Posterior cingulate gyrus (tissue), 11 donors: ENCODE measurements around the gene HOXC11.

Experiments used
- DNase-seq, 10 donors: peaks; one replicate each; pipeline versions ENCODE4 v3.0.0 to v3.0.0-alpha.2; 2020 to 2021; ENCODE audit warnings: mixed read lengths in 3 of 10
- intact Hi-C: fragments of 100-400 bp; cut with DNase I; formaldehyde crosslinking; loops from one replicate; pipeline ENCODE4 v1.15.1; 2023

The HOXC11 gene

DNA sequence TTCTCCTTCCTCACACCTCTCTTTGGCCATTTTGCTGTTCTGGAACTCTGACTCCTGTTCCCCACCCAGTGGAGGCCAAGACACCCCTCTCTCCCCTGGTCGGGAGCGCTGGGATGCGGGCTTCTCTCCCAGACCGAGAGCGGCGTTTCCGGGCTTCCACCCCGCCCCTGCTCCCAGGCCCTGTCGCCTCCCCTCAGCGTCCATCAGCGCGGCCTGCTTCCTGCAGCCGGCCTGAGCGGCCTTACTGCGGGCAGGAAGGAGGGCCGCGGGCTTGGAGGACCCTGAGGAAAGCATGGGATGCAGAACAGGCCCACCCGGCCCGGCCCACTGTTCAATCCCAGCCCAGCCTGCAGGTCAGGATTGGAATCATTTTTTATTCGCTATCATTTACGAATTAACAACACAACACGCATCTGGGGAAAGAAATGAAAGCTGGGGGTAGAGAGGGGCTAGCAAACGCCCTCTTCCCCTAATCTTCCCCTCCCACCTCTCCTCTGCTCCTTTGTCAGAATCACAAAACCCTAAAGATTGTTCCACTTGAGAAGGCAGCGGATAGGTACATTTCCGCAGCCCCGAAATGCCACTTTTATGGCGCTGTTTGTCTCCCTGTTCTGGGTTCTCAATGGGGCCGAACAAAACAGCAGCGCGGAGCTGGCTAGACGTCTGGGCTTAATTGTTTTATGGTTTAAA lies 32.1 kb downstream of the HOXC11 start:
- DNase-seq = peak in 1 of 10 donors; percentile 20
- intact Hi-C loops = no loop called here

DNA sequence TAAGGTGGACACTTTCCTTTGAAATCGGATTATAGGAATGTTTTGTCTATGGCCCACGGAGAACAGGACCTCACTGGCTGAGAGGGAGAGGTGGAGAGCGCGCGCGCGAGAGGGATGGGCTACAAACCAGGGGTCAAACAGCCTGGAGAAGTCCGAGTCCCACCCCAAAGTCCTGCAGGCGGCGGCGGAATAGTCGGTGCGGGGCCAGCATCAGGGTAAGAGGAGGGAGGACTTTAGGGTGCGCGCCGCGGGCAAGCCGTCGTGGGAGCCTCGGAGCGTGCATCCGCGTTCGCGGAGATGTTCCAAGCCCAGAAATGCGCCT lies 32.6 kb downstream of the HOXC11 start:
- no peak for DNase-seq
- intact Hi-C loops = no loop called here

DNA sequence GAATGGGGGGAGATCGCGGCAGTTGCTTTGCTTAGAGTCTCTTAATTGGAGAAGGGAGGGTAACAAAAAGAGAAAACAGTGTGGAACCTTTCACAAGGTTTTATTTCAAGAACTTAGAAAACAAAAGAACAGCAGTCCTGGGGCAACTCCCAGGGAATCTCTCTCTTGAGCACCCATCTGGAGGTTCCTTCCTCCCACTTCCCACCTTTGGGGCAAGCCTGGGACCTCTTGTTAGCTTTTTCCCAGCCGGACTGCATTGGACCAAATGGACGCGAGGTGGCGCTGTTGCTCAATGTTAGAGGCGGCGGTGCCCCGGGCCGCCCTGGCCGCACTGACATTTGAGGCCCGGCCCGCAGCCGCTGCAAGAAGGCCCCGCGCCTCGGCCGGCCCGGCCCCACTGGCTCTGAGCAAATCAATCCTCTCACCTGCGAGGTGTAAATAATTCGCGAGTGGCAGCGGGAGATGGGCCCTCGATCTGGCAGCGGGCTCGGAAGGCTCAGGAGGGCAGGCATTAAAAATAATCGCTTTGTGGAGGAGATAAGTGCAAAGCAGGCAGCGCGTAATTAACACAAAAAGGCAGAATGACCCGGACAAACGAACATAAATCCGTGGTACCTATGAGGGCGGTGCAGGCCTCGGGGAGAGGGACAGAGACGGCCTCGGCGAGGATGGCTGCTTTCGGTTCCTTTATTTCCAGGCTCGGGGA lies 33.1 kb downstream of the HOXC11 start:
- intact Hi-C loops = loop anchor here (1.0 kb wide), 1 partner anchor 185 kb away; no protein-coding TSS in a partner anchor
- peak; percentile 44 to 97 (median 82) for DNase-seq

DNA sequence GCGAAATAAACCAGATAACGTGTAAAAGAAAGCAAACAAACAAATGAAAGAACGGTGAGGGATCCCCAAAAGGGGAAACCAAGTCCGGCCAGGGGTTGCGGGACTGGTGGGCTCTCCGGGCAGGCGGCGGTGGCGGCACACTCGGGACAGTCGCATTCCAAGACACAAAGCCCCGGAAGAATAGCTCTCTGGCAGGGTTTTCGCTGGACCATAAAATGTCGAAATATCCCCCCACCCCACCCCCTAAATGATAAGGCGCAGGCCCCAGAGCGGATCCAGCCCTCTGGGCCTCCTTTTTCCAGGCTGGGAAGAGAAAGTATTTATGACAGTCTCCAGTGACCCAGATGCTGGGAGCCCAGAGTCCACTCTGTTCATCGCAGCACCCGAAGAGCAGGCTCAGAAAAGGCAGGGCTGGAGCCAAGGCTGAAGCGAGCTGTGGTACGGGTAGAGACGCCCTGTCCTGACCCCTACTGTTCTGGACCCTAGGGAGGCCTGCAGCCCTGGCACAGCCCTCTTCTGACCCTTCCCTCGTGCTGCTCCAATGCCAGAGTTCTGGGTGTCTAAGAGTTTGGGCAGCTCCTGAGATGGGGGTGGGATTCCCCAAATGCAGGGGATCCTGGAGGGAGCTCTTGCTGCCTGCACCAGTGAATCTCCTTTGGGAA lies 33.8 kb downstream of the HOXC11 start:
- no peak for DNase-seq
- intact Hi-C loops = loop anchor here (1.0 kb wide), 1 partner anchor 185 kb away; no protein-coding TSS in a partner anchor

DNA sequence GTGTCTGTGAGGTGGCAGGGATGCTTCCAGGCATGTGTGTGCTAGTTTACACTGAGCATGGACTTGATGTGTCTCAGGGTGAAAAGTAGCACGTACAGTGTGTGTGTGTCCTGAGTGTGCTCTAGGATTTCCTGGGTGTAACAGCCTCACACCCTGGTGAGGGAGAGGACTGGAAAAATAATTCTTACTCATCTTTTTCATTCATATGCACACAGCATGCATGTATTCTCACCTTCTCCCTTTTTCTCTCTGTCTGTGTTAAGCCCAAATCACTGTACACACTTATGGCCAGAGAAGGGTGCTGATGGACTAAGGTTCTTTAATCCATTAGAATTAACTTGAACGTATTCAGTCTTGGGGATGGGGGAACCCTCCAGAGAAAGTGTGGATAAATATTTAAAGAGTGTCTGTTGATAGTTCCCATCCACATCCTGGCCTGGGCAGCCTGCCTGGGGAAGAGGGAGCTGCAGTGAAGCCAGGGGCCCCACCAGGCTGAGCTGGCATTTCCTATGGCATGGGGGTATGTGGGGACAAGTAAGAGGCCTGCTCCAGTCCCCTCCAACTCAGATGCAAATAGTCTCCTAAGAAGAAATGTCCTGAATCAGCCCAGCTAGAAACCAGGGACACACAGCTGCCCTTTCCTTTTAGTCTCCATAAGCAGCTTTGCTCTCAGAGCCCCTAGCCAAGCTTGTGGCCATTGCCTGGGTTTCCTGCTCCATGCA lies 34.8 kb downstream of the HOXC11 start:
- DNase-seq = no peak
- intact Hi-C loops = no loop called here

DNA sequence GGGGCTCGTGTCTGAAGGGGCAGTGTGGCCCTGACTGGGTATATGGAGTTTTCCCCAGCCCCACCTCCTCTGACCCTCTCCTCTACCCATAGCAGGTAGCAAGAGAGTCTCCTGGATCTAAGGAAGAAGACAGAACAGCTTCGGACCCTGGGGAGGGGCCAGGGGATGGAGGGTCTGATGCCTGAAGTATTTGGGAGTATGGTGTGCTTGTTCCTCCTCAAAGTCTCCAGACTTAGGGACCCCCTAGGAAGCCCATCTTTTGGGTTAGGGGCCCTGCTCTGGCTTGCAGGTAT lies 35.3 kb downstream of the HOXC11 start:
- DNase-seq = no peak
- intact Hi-C loops = no loop called here

DNA sequence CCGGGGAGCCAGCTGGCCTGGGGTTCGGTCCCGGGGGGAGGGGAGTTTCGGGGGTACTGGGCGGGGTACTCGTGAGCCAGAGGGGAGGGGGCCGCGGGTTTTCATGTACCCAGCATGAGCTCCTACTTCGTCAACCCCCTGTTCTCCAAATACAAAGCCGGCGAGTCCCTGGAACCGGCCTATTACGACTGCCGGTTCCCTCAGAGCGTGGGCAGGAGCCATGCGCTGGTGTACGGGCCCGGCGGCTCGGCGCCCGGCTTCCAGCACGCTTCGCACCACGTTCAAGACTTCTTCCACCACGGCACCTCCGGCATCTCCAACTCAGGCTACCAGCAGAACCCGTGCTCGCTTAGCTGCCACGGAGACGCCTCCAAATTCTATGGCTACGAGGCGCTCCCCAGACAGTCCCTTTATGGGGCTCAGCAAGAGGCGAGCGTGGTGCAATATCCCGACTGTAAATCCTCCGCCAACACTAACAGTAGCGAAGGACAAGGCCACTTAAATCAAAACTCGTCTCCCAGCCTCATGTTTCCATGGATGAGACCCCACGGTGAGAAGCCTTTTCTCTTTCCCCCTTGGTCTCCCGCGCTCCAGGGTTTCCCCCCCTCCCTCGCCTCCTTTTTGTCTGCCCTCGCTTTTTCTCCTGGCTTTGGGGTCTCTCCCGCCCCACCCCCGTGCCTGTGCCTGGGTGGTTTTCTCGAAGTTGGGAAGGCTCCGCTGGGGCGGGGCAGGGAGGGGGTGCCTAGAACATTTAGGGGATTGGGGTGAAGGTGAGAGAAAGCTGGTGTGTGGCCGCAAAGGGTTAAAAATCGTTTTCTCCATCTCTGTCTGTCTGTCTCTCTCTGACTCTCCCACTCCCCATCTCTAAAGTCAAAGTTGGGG lies 36.5 kb downstream of the HOXC11 start:
- intact Hi-C loops = no loop called here
- DNase-seq = no peak

DNA sequence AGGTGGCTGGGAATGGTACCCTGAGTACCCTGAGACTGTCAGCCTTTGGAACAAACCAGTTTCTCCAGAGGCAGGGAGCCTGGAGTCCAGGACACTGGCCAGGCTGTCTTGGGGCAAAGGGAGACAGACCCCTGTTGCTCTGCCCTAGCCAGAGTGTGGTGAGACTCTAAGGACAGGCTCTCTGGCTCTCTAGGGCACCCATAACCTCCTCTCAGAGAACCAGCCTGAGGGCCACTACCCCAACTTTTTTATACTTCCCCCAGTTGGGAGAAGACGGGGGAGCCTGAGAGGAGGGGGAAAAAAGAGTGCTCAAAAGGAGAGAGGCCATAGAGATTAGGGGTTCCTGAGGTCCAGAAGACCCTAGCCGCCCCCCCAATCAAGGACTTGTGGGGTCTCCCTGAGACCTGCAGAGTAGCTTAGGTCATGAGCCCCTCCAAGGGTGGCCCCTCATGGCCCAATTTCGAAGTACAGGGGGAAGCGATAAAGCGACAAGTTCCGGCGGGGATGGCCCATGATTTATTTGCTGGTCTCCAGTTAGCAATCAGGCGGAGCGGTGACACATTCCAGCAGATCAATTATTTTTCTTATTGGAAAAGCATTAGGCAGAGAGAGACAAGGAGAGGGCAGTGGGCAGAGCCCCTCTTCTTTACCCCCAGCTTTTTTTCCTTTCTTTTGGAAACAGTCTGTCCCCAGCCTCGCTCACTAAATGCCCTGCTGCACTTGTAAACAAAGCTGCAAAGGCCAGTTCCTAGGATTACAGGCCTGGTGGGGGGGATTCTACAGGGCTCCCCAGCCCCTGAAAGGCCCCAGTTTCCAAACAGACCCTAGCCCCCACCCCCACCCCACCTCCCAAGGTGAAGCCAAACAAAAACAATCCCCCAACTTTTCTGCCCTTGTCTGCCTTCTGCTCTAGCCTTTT lies 37.4 kb downstream of the HOXC11 start:
- intact Hi-C loops = no loop called here

DNA sequence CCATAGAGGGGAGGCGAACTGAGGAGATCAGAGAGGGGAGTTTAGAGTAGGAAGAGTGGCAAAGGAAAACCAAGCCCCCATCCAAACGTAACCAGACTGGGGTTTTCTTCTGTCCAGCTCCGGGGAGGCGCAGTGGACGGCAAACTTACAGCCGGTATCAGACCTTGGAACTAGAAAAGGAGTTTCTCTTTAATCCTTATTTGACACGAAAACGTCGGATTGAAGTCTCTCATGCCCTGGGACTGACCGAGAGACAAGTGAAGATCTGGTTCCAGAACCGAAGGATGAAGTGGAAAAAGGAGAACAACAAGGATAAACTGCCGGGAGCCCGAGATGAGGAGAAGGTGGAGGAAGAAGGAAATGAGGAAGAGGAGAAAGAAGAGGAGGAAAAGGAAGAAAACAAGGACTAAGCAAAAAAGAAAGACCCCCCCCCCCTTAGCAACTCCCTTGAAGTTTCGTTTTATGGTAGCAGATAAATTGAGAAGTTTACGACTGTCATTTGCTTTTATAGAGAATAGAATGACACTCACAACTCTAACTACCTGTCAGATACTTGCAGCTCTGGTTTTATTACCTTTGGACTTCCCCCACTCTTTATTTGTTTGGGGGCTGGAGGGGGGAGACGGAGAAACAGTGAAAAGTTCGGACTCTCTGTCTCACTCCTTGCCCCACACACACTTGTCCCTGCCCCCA lies 38.2 kb downstream of the HOXC11 start:
- intact Hi-C loops = no loop called here
- no peak for DNase-seq

More for the DNA sequence above, 37.4 kb downstream of the HOXC11 start:
- no peak for DNase-seq

DNA sequence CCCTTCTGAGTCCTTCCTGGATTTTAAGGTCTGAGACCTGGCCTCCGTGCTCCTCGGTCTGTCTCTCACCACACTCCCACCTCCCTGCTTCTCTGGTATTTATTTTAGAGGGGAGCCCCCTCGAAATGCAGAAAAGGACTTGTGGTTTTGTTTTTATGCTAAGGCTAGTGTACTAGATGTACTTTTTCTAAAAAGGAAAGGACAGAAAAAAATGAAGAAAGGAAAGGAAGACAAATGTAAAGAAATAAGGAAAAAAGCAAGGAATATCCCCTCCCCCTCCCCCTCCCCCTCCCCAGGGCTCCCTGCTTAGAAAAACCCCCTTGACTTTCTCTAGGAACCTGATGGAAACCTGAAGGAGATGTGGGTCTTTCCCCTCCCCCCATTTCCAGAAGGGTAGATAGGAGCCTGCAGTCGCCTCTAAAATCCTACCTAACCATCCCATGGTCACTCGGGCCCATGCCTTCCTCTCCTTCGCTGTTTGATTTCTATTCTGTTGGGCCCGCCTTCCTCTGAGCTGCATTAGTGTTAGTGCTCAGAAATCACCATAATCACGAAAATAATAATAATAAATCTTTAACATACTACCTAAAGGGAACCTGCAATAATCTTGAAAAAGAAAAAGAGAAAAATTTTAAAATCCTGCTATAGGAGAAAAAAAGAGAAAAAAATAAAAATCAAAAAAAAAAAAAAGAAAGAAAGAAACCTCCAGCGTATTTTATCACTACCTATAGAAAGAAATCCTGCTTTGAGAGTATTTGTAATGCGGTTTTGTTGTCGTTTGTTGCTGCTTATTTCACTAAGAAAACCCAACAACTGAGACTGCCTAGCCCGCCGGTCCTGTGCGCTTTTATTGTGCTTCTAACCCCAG lies 39.0 kb downstream of the HOXC11 start:
- intact Hi-C loops = no loop called here
- no peak for DNase-seq

DNA sequence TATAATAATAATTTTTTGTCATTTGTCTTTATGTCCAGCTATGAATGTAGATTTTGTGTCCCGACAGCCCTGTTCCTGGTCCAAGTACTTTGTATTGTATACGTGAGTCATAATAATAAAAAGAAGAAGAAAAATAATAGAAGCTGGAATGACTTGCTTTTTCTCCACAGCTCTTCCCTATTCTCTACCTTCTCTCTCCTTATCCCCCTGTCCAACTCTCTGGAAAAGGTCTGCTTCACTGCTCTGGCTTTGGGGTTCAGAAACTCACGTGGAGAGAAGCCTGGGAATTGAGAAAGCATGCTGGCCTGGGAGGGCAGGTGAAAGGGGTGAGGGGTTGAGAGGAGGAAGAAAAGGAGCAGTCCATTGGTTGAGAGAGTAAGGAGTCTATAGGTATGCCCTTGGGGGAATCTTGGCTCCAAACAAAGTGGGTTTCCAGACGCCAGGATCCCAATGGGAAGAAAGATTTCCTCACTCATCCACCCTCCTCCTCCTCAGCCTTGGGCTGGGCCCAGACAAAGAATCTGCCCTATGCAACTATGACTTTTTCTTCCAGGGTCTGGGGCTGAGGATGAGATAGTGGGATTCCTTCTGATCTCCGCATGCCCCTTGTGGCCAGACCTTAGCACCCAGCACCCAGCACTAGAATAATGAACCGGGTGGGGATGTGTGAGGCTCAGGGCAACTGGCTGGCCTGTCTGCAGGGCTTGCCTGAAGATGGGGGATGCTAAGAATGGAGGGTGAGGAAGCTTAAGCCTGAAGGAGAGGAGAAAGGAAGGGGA lies 39.9 kb downstream of the HOXC11 start:
- no peak for DNase-seq
- intact Hi-C loops = no loop called here

DNA sequence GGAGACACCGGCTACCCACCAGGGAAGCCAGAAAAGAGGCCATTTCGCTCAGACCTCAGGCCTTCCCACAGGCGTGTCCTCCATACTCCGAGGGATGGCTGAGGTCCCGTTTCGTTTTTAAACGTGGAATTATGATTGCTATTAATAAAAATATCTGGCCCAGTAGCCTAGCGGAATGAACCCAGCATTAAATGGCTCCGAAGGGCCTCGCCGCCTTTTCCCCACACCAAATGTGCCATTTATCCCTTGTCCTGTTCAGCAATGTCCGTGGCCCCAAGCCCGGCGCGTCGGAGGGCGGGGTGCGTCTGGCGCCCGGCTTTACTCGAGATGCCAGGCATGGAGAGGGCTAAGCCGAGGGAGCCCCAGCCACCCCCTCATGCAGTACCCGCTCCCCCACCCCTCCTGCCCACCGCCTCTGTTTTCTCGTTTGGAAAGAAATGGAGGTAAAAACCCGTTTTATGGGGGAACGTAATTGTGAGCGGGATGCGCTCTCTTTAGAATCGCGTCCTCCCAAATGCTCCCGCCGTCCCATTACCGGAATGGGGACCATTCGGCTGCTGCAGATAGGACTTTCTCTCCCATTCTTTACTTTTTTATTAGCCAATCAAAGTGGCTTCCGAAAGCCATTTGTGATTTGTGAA lies 41.6 kb downstream of the HOXC11 start:
- intact Hi-C loops = no loop called here
- DNase-seq = peak in 1 of 10 donors; percentile 20

DNA sequence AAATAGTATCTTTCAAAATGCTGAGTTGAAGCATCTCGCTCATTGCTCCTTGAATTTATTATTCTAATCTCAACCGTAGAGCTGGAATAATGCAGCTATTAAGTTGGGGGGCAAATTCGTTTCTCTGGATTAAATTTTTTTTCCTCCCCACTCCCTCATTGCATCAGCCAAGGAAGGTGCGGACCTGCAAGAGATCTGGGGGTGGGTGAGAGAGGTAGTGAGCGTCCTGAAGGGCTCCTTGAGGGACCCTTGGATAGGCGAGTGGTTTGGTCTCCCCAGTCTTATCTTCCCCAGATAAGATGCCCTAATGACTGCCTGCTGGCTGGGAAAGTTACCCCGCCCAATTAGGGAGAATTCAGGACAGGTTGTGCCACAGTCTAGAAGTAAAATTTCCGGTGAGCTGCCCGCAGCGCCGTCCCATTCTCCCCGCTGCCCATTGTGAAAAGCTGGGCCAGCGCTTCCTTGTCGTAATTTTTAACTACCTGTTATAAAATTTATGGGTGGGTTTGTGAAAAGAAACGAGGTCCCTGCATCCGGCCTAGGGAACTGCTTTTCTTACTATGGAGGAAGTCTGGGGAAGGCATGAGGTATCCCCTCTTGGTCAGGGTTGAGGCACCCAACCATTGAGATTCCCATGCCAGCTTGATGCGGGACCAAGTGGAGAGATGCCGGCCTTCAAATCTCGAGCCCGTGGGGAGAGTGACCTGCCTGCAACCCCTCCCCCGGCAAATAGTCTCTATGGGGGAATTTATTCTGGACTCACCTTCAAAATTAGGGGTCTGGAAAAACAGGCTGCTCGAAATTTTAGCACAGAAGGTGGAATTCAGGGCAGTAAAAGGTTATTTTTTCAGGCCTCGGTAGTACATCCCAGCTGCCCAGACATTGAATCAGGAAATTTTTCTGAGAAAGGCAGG lies 42.3 kb downstream of the HOXC11 start:
- intact Hi-C loops = no loop called here
- DNase-seq = peak in 1 of 10 donors; percentile 31

DNA sequence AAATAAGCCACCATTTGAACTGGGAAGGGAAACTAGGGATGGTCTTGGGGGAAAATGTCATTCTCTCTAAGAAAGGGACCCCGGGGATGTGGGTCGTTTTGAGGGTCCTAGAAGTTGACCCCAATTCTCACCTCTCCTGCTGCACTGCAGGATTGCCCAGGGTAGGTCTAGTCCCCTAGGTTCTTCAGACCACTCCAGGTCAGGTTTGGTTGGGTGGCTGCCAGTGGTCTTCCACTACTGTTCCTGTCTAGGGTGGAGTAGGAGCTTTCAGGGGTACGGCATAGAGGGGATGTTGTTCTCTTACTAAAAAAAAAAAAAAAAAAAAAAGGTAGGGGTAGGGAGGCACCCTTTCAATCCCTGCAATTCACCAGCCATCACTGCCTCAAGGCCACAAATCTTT lies 43.1 kb downstream of the HOXC11 start:
- intact Hi-C loops = no loop called here
- peak in 2 of 10 donors; percentile 22 to 56 for DNase-seq

DNA sequence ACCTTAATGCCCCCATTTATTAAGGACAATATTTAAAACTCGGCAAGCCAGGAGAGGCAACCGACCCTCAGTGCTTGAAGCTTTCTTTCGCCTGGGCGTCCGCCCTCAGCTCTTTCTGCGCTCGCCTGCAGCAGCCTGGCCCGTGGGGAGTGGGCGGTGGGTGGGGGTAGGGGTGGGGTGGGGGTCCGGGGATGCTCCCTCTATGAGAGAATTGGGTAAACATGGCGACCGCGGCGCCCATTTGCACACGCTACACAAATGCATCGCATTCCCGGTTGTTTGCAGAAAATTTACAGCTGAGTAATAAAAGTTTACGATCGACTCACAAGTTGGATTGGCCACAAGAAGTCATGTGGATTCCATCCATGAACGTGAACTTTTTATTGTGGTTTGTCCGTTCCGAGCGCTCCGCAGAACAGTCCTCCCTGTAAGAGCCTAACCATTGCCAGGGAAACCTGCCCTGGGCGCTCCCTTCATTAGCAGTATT lies 43.6 kb downstream of the HOXC11 start:
- DNase-seq = peak in 2 of 10 donors; percentile 30 to 34
- intact Hi-C loops = no loop called here
